Raji (cell line): Measurements from ENCODE around the gene HES4.

ENCODE experiments used
- POLR2A ChIP-seq: IDR thresholded peaks from 2 replicates; pipeline ENCODE4 v1.6.1; 2011; ENCODE audit warnings: low read depth, low read length, control low read depth; ENCODE audit not compliant: insufficient read depth

HES4 gene

GRCh38 chr1:966704-967300 is 33.1 kb downstream of the HES4 start:
- TF ChIP-seq POLR2A: no peak

- 0 out of 2 replicates have a peak, but pooled peaks have one; percentile 17 for TF ChIP-seq POLR2A
Measured at GRCh38 chr1:966135-966703, 33.7 kb downstream of the HES4 start, which contains the start of gene PLEKHN1. TSS of gene PLEKHN1 (plus strand) at chr1:966482. CDS start at chr1:966532, 50 bp downstream.

- no peak for TF ChIP-seq POLR2A
Measured at GRCh38 chr1:965526-966134, 34.3 kb downstream of the HES4 start.

- no peak for TF ChIP-seq POLR2A
Measured at GRCh38 chr1:964691-965525, 35.0 kb downstream of the HES4 start.

GRCh38 chr1:963746-964525 is 36.0 kb downstream of the HES4 start:
- no peak for TF ChIP-seq POLR2A

GRCh38 chr1:963301-963651 is 36.6 kb downstream of the HES4 start:
- TF ChIP-seq POLR2A: no peak

DNA sequence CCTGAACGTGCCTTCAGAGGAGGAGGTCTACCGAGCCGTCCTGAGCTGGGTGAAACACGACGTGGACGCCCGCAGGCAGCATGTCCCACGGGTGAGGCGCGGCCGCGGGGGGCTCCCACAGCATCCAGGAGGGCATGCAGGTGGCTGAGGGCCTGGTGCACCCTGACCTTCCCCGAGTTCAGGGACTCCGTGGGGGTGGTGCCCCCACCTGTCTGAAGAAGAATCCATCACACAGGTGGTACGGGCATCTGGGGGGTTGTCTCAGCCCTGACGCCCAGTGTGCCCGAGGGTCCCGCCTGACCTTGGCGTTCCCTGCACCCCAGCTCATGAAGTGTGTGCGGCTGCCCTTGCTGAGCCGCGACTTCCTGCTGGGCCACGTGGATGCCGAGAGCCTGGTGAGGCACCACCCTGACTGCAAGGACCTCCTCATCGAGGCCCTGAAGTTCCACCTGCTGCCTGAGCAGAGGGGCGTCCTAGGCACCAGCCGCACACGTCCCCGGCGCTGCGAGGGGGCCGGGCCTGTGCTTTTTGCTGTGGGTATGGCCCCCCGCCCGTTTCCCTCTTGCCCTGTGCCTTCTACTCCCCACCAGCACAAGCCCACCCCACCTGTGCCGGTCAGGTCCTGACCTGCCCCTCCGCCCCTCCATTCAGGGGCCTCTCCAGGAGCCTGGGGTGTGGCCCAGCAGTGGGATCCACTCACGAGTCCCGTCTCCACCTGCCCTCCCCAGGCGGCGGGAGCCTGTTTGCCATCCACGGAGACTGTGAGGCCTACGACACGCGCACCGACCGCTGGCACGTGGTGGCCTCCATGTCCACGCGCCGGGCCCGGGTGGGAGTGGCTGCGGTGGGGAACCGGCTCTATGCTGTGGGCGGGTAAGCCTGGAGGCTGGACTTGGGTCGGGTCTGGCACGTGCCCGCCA is 37.3 kb downstream of the HES4 start:
- no peak for TF ChIP-seq POLR2A

- TF ChIP-seq POLR2A: no peak
Measured at GRCh38 chr1:961132-961669, 38.7 kb downstream of the HES4 start.

GRCh38 chr1:960363-961131 is 39.4 kb downstream of the HES4 start, which contains the start of gene KLHL17:
TSS of gene KLHL17 (plus strand) at chr1:960584. CDS start at chr1:960694, 110 bp downstream.
- TF ChIP-seq POLR2A: peak; percentile 64

GRCh38 chr1:959731-960362 is 40.0 kb downstream of the HES4 start:
- TF ChIP-seq POLR2A: no peak

DNA sequence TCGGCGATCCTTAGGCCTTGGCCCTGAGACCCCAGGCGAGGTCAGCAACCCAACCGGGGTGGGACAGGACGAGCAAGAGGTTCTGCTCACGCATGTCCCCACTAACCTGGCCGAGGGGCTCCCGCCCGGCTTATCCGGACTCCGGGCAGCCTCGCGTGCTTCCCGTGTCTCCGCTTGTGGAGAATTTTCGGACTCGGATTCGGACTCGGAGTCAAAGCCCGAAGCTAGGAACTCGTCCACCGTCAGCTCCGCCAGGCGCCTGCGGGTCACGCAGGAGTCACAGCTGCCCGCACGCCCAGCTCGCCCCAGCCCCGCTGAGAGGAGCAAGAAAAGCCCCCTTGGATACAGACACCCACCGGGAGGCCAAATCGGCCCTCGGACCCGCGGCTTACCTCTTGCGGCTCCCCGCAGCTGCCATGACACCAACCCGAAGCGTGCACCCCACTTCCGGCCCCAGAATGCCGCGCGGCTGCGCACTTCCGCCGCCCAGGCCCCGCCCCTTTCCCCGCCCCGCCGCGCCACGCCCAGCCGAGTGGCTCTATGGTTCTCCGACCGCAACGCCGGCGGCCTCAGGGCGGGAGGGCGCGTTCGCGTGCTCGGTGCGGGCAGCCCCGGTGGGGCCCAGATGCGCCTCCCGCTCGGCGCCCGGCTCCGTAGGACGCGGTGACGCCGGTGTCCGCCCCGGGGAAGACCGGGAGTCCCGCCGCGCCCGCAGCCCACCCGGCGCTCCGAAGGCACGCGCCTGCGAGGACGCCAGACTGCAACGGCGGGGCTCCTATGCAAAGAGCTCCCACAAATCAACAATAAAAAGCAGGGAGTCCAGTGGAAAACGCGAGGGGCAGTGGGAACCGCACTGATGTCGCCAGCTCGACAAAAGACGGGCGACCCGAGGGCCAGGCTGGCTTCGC is 40.8 kb downstream of the HES4 start, which contains the start of gene NOC2L:
Gene NOC2L (minus strand): TSS at position 434 of the 908 bp plus-strand sequence. CDS start 16 bp downstream, at position 418.
- peak; percentile 91 for TF ChIP-seq POLR2A
